Duodenal mucosa (tissue), 2 donors: ENCODE data around the gene LAMC2.
"Not testable (repeated sequence)": the region's sequence is repeated elsewhere in the genome, so short reads cannot be mapped to it uniquely, and the experiment has no call there.

ENCODE experiments used
- H3K27ac ChIP-seq: one replicate; pipeline ENCODE4 v1.7.0; 2013; ENCODE audit warnings: low read depth, low read length
- H3K27me3 ChIP-seq, 2 donors: one replicate each; pipeline ENCODE4 v1.7.0; 2013; ENCODE audit warnings: low read length in 2 of 2, control low read depth in 1 of 2; ENCODE audit not compliant: insufficient read depth in 2 of 2, control insufficient read depth in 1 of 2
- H3K36me3 ChIP-seq, 2 donors: one replicate each; pipeline ENCODE4 v1.7.0; 2013; ENCODE audit warnings: low read length in 2 of 2, control low read depth in 1 of 2; ENCODE audit not compliant: insufficient read depth in 2 of 2, control insufficient read depth in 1 of 2
- H3K4me1 ChIP-seq, 2 donors: one replicate each; pipeline ENCODE4 v1.7.0; 2013; ENCODE audit warnings: low read length in 2 of 2, control low read depth in 1 of 2; ENCODE audit not compliant: insufficient read depth in 2 of 2, control insufficient read depth in 1 of 2
- H3K4me3 ChIP-seq, 2 donors: one replicate each; pipeline ENCODE4 v1.7.0; 2013; ENCODE audit warnings: low read length in 2 of 2, low read depth in 1 of 2
- H3K9ac ChIP-seq, 2 donors: one replicate each; pipeline ENCODE4 v1.7.0; 2013; ENCODE audit warnings: low read length in 2 of 2, low read depth in 1 of 2
- H3K9me3 ChIP-seq, 2 donors: one replicate each; pipeline ENCODE4 v1.7.0; 2013; ENCODE audit warnings: low read length in 2 of 2, control low read depth in 1 of 2; ENCODE audit not compliant: control insufficient read depth in 1 of 2

The LAMC2 gene

GRCh38 chr1:183273300-183273699 lies 87.2 kb downstream of the LAMC2 start:
- no peaks in the 10 kb centered on the region for H3K36me3 ChIP-seq
- H3K4me3 ChIP-seq: no peak overlapping the region
- no peaks in the 10 kb centered on the region for H3K9me3 ChIP-seq
- no peak overlapping the region for H3K9ac ChIP-seq
- no peaks in the 10 kb centered on the region for H3K4me1 ChIP-seq
- H3K27ac ChIP-seq: no peak overlapping the region
- H3K27me3 ChIP-seq: no peaks in the 10 kb centered on the region

GRCh38 chr1:183273984-183274383 lies 87.9 kb downstream of the LAMC2 start:
- H3K4me1 ChIP-seq, H3K9ac ChIP-seq, H3K9me3 ChIP-seq, H3K27me3 ChIP-seq, H3K36me3 ChIP-seq, H3K4me3 ChIP-seq, H3K27ac ChIP-seq: not testable (repeated sequence)

GRCh38 chr1:183274836-183275235 lies 88.8 kb downstream of the LAMC2 start:
- no peaks in the 10 kb centered on the region for H3K4me1 ChIP-seq

GRCh38 chr1:183275322-183275721 lies 89.3 kb downstream of the LAMC2 start:
- H3K9ac ChIP-seq: no peak overlapping the region
- no peaks in the 10 kb centered on the region for H3K27me3 ChIP-seq

More at GRCh38 chr1:183274836-183275235, 88.8 kb downstream of the LAMC2 start:
- Histone ChIP-seq H3K9me3 (no peaks in the 10 kb centered on the region), H3K27me3 (no peaks in the 10 kb centered on the region), H3K36me3 (no peaks in the 10 kb centered on the region), H3K9ac (no peak overlapping the region), H3K27ac (no peak overlapping the region), H3K4me3 (no peak overlapping the region)

GRCh38 chr1:183276386-183277080 lies 90.5 kb downstream of the LAMC2 start:
- no peaks in the 10 kb centered on the region for H3K27me3 ChIP-seq
- no peaks in the 10 kb centered on the region for H3K36me3 ChIP-seq
- no peak overlapping the region for H3K4me3 ChIP-seq
- H3K4me1 ChIP-seq: no peaks in the 10 kb centered on the region
- no peak overlapping the region for H3K27ac ChIP-seq
- H3K9me3 ChIP-seq: no peaks in the 10 kb centered on the region
- H3K9ac ChIP-seq: no peak overlapping the region

More at GRCh38 chr1:183275322-183275721, 89.3 kb downstream of the LAMC2 start:
- Histone ChIP-seq H3K27ac (no peak overlapping the region), H3K9me3 (no peaks in the 10 kb centered on the region), H3K4me1 (no peaks in the 10 kb centered on the region), H3K4me3 (no peak overlapping the region), H3K36me3 (no peaks in the 10 kb centered on the region)

- Histone ChIP-seq H3K27ac (no peak overlapping the region), H3K36me3 (no peaks in the 10 kb centered on the region), H3K9ac (no peak overlapping the region), H3K4me1 (peaks cover 6 to 7% of the 10 kb centered on the region in 2 donors), H3K4me3 (no peak overlapping the region), H3K9me3 (no peaks in the 10 kb centered on the region), H3K27me3 (no peaks in the 10 kb centered on the region)
Measured at GRCh38 chr1:183277821-183278738, 92.0 kb downstream of the LAMC2 start.

GRCh38 chr1:183278739-183279591 lies 92.9 kb downstream of the LAMC2 start:
- Histone ChIP-seq H3K4me3 (no peak overlapping the region), H3K4me1 (peaks cover 6 to 7% of the 10 kb centered on the region in 2 donors), H3K27ac (no peak overlapping the region), H3K9ac (no peak overlapping the region), H3K27me3 (no peaks in the 10 kb centered on the region), H3K9me3 (no peaks in the 10 kb centered on the region), H3K36me3 (no peaks in the 10 kb centered on the region)

GRCh38 chr1:183279835-183280234 lies 93.8 kb downstream of the LAMC2 start:
- no peak overlapping the region for H3K9ac ChIP-seq
- no peaks in the 10 kb centered on the region for H3K9me3 ChIP-seq
- H3K27me3 ChIP-seq: no peaks in the 10 kb centered on the region
- H3K27ac ChIP-seq: no peak overlapping the region
- no peaks in the 10 kb centered on the region for H3K36me3 ChIP-seq
- peaks cover 6 to 7% of the 10 kb centered on the region in 2 donors for H3K4me1 ChIP-seq
- no peak overlapping the region for H3K4me3 ChIP-seq

- Histone ChIP-seq H3K27ac (no peak overlapping the region), H3K4me3 (no peak overlapping the region), H3K36me3 (no peaks in the 10 kb centered on the region), H3K27me3 (no peaks in the 10 kb centered on the region), H3K9ac (no peak overlapping the region), H3K9me3 (no peaks in the 10 kb centered on the region), H3K4me1 (peaks cover 6 to 7% of the 10 kb centered on the region in 2 donors)
Measured at GRCh38 chr1:183281039-183281438, 95.0 kb downstream of the LAMC2 start.
